Tibial nerve (tissue), 4 donors: ENCODE measurements around the gene HEPN1. TPM values are rescaled to one million over a fixed set of nuclear protein-coding genes. Genes with fewer than 3 reads are reported as not detected.

Experiments
- DNase-seq, 2 donors: peaks; one replicate each; pipeline ENCODE4 v3.0.0-alpha.2; 2019; ENCODE audit warnings: low spot score in 2 of 2
- H3K27ac ChIP-seq, 4 donors: fragments of 200-600 bp; sonication (generic) in 3 of 4; one replicate each; pipeline ENCODE4 v1.5.1; 2017 to 2019; ENCODE audit warnings: mild to moderate bottlenecking in 1 of 4
- H3K27me3 ChIP-seq, 2 donors: fragments of 200-600 bp; sonication (generic) in 1 of 2; one replicate each; pipeline versions ENCODE4 v1.5.1 to v1.6.0; 2017 to 2019
- H3K36me3 ChIP-seq, 3 donors: fragments of 200-600 bp; sonication (generic); one replicate each; pipeline ENCODE4 v1.5.1; 2018 to 2019
- H3K4me1 ChIP-seq, 4 donors: fragments of 200-600 bp; sonication (generic) in 3 of 4; one replicate each; pipeline ENCODE4 v1.5.1; 2017 to 2019
- H3K4me3 ChIP-seq, 4 donors: fragments of 200-600 bp; sonication (generic) in 3 of 4; one replicate each; pipeline ENCODE4 v1.5.1; 2017 to 2019; ENCODE audit warnings: mild to moderate bottlenecking in 1 of 4, moderate library complexity in 1 of 4
- H3K9me3 ChIP-seq, 4 donors: fragments of 200-600 bp; sonication (generic) in 3 of 4; one replicate each; pipeline ENCODE4 v1.5.1; 2017 to 2019
- EP300 ChIP-seq, 2 donors: sonication (generic); formaldehyde crosslinking; IDR thresholded peaks; one replicate each; pipeline ENCODE4 v1.6.1; 2017; ENCODE audit warnings: antibody characterized with exemption in 2 of 2, mild to moderate bottlenecking in 1 of 2
- POLR2A ChIP-seq, 2 donors: fragments of 450-650 bp; IDR thresholded peaks; one replicate each; pipeline ENCODE4 v1.6.1; 2017; ENCODE audit warnings: antibody characterized with exemption in 2 of 2, mild to moderate bottlenecking in 2 of 2, moderate library complexity in 2 of 2
- WGBS, 2 donors: methylation state at CpG; one replicate each; pipeline ENCODE4 v1.1.5; 2018; 5-methylcytosine and 5-hydroxymethylcytosine counted together
- total RNA-seq, 4 donors: library from RNA; depleted of rRNA; stranded (reverse); fragments of >200 nt; gene quantifications; one replicate each; pipeline ENCODE4 v1.1.0, GENCODE V29; 2016
- TF ChIP-seq, protein P1 (sequence below), 5 experiments: fragments of 200-600 bp in 3 of 5; fragments of 450-650 bp in 2 of 5; sonication (generic) in 3 of 5; IDR thresholded peaks; one replicate each; pipeline ENCODE4 v1.5.1; 2016 to 2019; ENCODE audit warnings: antibody characterized with exemption in 5 of 5, mild to moderate bottlenecking in 3 of 5, moderate library complexity in 2 of 5

HEPN1 gene
- total RNA-seq, 4 donors from 2014 or later: not detected

DNA sequence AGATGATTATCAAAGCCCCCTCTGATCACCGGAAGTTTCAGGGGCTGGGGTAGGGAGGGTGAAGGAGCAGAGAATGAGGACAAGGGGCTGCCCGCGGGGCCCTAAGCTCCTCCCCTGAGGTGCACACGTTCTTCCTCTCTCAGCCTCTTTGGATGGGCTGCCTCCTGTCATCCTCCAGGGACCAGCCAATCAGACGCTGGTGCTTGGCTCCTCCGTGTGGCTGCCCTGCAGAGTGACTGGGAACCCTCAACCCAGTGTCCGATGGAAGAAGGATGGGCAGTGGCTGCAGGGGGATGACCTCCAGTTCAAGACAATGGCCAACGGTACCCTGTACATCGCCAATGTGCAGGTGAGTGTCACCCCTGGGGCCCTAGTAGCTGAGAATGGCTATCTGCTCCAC, 46.3 kb upstream of the HEPN1 start:
- TF ChIP-seq EP300 (IDR thresholded peaks at IDR 0.05) (no peak), POLR2A (IDR thresholded peaks at IDR 0.05) (no peak)
- TF ChIP-seq, protein P1, sequence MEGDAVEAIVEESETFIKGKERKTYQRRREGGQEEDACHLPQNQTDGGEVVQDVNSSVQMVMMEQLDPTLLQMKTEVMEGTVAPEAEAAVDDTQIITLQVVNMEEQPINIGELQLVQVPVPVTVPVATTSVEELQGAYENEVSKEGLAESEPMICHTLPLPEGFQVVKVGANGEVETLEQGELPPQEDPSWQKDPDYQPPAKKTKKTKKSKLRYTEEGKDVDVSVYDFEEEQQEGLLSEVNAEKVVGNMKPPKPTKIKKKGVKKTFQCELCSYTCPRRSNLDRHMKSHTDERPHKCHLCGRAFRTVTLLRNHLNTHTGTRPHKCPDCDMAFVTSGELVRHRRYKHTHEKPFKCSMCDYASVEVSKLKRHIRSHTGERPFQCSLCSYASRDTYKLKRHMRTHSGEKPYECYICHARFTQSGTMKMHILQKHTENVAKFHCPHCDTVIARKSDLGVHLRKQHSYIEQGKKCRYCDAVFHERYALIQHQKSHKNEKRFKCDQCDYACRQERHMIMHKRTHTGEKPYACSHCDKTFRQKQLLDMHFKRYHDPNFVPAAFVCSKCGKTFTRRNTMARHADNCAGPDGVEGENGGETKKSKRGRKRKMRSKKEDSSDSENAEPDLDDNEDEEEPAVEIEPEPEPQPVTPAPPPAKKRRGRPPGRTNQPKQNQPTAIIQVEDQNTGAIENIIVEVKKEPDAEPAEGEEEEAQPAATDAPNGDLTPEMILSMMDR (IDR thresholded peaks at IDR 0.05): no peak
- Histone ChIP-seq H3K4me1 (peaks cover 0 to 36% (median 9%) of the 10 kb centered on the region in 4 donors), H3K9me3 (no peaks in the 10 kb centered on the region), H3K4me3 (no peak overlapping the region), H3K27ac (no peak overlapping the region), H3K27me3 (peaks cover 0 to 65% of the 10 kb centered on the region in 2 donors), H3K36me3 (no peaks in the 10 kb centered on the region)
- DNase-seq: no peak
- 26% methylated on average over 9 of the region's 9 CpGs for WGBS, 2 donors

DNA sequence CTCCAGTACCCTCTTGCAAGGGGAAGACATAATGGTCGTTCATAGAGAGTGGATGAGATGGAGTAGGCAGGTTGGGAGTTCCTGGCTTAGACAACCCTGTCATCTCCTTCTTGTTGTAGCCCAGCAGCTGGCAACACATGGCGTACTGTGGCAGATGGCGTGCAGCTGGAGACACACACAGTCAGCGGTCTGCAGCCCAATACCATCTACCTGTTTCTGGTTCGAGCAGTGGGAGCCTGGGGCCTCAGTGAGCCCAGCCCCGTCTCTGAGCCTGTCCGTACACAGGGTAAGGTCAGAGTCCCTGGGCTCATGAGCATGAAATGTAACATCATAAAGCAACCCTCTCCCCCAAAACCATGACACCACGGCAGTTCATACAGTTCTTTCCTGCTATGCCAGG, 45.1 kb upstream of the HEPN1 start:
- Histone ChIP-seq H3K36me3 (no peaks in the 10 kb centered on the region), H3K4me3 (no peak overlapping the region), H3K9me3 (no peaks in the 10 kb centered on the region), H3K27me3 (peaks cover 0 to 53% of the 10 kb centered on the region in 2 donors), H3K4me1 (peaks cover 0 to 34% (median 6%) of the 10 kb centered on the region in 4 donors), H3K27ac (no peak overlapping the region)
- 86 to 92% methylated on average over 8 of the region's 8 CpGs for WGBS, 2 donors
- no peak for DNase-seq
- TF ChIP-seq, protein P1 (IDR thresholded peaks at IDR 0.05): no peak
- no peak for TF ChIP-seq EP300 (IDR thresholded peaks at IDR 0.05)
- TF ChIP-seq POLR2A (IDR thresholded peaks at IDR 0.05): no peak

DNA sequence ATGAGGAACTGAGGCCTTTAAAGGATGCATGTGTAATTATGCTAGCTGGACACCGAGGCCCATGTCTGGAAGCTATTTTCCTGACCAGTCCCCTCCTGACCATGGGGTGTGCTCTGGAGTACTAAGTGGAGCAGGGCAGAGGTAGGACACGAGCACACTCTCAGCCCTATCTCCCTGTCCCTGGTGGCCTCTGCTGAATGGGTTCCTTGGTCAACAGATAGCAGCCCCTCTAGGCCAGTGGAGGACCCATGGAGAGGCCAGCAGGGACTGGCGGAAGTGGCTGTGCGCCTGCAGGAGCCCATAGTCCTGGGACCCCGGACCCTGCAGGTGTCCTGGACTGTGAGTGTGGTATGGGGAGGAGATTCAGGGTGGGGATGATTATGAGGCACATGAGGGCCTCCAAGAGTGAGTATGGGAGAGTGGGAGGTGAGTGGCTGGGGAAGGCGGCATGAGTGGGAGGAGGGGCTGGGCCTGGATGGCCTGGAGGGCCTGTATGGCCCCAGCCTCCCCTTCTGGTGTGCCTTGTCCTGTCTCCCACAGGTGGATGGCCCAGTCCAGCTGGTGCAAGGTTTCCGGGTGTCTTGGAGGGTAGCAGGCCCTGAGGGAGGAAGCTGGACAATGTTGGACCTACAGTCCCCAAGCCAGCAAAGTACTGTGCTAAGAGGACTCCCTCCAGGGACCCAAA, 44.3 kb upstream of the HEPN1 start:
- Histone ChIP-seq H3K4me3 (no peak overlapping the region), H3K27ac (no peak overlapping the region), H3K27me3 (peaks cover 0 to 46% of the 10 kb centered on the region in 2 donors), H3K4me1 (peaks cover 0 to 29% (median 6%) of the 10 kb centered on the region in 4 donors), H3K9me3 (no peaks in the 10 kb centered on the region), H3K36me3 (no peaks in the 10 kb centered on the region)
- WGBS, 2 donors: 85 to 90% methylated on average over 7 of the region's 7 CpGs
- DNase-seq: no peak
- TF ChIP-seq, protein P1 (IDR thresholded peaks at IDR 0.05): no peak
- TF ChIP-seq POLR2A (IDR thresholded peaks at IDR 0.05) (no peak), EP300 (IDR thresholded peaks at IDR 0.05) (no peak)

DNA sequence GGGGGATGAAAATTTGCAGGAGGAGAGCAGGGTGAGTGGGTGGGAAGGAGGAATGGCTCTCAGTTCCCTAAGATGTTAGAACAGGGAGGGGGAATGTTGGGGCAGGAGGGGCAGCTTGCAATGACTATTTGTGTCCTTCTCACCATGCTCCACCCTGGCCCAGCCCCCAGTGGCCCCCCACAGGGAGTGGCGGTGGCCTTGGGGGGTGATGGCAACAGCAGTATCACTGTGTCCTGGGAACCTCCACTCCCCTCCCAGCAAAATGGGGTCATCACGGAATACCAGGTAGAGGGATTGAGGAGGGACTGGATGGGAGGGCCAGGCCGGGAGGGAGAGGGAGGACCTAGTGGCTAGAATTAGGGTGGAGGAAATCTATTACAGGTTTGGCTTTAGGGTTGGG, 43.6 kb upstream of the HEPN1 start:
- no peak for DNase-seq
- Histone ChIP-seq H3K27ac (peak overlapping the region in 1 of 4 donors; percentile 98), H3K36me3 (no peaks in the 10 kb centered on the region), H3K4me1 (peaks cover 0 to 29% (median 6%) of the 10 kb centered on the region in 4 donors), H3K4me3 (peak overlapping the region in 1 of 4 donors; percentile 77), H3K27me3 (peaks cover 0 to 39% of the 10 kb centered on the region in 2 donors), H3K9me3 (no peaks in the 10 kb centered on the region)
- TF ChIP-seq, protein P1 (IDR thresholded peaks at IDR 0.05): no peak
- TF ChIP-seq POLR2A (IDR thresholded peaks at IDR 0.05): no peak
- TF ChIP-seq EP300 (IDR thresholded peaks at IDR 0.05): no peak
- 40 to 68% methylated on average over 3 of the region's 3 CpGs for WGBS, 2 donors
